Activated CD8-positive, alpha-beta memory T cell treated with anti-CD3 and anti-CD28 coated beads for 48 hours (primary cell): ENCODE data around the gene GEN1.

ENCODE experiments used
- DNase-seq, 3 experiments: peaks; one replicate each; pipeline ENCODE4 v3.0.0-alpha.2; 2020; ENCODE audit warnings: low read depth in 2 of 3, low spot score in 2 of 3

Gene GEN1

DNA sequence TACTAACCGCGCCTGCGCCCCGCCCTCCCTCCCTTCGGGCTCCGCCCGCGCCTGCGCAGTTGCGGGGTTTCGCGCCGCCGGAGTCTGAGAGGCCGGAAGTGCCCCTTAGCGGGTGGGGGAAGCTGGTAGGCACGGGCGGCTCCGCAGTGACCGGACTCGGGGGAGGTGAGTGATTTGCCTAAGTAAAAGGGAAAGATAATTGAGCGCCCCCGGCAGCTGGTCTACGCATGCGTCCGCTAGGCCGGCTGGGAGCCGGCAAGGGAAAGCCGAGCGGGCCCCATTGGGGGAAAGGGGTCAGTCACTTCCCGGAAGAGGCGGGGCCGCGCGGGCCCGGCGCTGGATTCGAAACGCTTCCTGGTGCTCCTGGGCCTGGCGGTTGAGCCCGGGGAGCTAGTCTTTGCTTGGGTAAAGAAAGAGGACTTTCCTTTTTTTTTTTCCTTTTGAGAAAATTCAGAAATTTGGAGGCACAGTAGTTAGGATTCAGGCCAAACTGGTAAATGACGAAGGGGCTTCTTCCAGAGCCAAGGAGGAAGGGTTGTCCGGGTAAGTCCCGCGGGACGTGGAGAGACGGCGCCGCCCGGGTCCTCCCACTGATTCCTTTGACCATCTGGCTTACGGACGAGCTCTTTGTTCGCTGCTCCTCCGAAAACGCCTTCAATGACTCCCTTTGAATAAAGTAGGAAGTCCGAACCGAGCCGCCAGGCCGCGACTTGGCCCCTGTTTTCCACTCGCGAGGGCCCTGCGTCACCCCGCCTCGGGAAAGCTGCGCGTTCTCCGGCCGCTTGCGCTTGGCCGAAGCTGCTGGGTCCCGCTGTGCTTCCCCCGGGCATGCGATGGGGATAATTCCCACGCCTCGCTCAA is at the start of gene GEN1, which contains the start of gene SMC6:
TSS of gene GEN1 (plus strand) at position 336 of the 861 bp plus-strand sequence. CDS start 5,806 bp downstream, outside the sequence.
TSS of gene SMC6 (minus strand) at position 8 of the 861 bp plus-strand sequence. CDS start 7,864 bp downstream, outside the sequence.
- DNase-seq: peak; percentile 79 to 87 (median 86)

GRCh38 chr2:17706845-17707244 is 47.1 kb upstream of the GEN1 start:
- no peak for DNase-seq

DNA sequence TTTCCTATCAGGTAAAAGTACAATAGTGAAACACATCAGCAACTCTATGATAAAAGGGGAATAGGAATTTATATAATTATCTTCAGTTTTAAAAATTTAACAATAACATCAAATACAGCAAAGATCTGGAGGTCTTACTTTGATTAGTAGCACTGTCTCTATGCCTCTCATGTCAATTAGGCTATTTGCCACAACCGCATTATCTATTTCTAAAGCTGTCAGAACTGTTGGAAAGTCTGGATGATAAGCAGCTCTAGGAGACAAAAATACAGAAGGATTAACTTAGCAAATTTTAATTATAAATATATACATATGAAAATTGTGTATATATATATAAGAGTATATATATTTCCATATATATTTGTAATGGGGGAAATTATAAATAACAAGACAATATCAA is 45.4 kb upstream of the GEN1 start:
- no peak for DNase-seq

GRCh38 chr2:17709897-17710296 is 44.0 kb upstream of the GEN1 start:
- no peak for DNase-seq

DNA sequence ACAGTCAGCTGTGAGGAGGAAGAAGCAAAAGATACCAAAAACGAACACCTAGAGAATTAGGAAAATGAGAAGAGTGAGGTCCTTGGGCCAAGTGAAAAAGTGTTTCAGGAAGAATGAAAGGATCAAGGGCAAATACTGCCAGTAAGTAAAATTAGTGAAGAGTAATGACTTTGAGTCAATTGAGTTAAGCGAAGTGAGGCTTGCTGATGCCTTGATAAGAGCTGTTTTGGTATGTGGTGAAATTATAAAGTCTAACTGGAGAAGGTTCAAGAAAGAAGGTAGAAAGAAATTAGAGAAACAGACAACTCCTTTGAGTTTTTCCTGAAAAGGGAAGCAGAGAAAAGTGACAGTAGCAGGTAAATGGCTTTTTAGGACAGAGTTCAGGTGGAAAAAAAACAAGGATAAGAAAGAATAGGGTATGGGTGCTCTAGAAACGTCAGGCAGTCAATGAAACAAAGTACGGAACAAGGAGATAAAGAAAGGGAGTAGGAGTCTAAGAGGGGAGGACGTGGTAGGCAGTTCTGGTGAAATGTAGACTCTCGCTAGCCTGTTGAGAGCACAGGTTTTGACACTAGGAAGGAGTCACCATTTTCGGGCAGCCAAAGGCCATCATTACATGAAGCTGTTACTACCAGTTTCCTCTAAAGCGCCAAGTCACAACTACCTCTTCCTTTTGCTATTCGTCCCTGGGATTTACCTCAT is 43.2 kb upstream of the GEN1 start:
- DNase-seq: no peak

- DNase-seq: no peak
Observed at GRCh38 chr2:17713291-17713690, 40.6 kb upstream of the GEN1 start.

GRCh38 chr2:17717666-17718065 is 36.3 kb upstream of the GEN1 start:
- DNase-seq: no peak

GRCh38 chr2:17718689-17719088 is 35.2 kb upstream of the GEN1 start:
- no peak for DNase-seq

DNA sequence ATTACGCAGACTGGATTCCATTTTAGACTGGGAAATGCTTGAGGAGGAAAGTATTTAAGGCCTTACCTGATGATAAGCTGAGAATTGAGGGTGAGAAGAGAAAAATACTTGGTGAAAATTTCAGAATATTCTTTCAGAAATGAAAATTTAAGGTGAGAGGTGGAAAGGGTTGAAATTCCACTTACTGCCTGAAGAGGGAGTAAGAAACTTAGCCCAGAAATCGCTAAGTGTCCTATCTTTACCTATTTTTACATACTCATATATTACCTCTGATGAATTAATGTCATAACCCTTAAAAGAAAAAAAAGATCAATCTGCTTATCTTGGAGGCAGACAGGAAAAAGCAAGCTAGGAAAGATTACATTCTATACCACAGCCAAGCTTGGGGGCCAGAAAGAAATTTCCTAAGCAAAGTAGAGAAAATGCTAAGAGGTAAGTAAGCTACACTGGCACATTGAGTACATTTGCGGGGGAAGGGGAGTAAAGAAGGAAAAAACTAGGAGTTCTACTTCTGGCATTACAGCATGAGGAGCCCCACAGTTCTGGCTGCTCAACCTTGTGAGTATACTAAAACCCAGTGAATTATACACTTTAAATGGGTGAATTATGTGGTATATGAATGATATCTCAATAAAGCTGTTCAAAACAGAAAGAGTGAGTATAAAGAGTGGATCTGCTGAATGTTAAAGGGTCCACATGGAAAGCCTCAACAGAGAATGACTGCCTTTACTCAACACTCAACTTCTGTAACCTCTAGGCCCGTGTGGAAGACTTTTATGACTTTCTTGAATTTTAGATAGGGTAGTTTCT is 34.2 kb upstream of the GEN1 start:
- no peak for DNase-seq

DNA sequence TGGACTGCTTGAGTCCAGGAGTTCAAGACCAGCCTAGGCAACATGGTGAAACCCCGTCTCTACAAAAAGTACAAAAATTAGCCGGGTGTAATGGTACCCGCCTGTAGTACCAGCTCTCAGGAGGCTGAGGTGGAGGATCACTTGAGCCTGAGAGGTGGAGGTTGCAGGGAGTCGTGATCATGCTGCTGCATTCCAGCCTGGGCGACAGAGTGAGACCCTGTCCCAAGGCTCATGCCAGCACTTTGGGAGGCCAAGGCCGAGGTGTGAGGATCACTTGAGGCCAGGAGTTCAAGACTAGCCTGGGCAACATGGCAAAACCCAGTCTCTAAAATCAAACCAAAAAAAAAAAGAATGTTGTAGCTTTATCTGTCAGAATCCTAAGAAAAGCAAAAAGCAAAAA is 25.7 kb upstream of the GEN1 start:
- no peak for DNase-seq

DNA sequence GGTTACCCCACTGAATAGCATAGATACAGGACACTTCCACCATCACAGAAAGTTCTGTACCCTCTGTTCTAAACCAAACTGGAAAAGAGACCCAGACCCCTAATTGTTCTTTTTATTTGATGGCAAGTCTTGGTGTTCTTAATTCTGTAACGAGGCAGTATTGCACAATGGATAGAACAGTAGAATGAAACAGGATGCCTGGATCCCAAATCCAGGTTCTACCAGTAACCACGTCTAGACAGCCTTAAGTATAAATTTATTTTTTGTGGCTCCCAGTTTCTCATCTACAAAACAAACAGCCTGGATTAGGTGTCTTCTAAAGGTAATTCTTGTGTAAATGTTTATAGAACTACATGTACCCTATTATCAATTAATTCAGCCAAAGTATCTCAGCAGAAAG is 24.1 kb upstream of the GEN1 start:
- no peak for DNase-seq

- no peak for DNase-seq
Observed at GRCh38 chr2:17733599-17733998, 20.3 kb upstream of the GEN1 start.

- no peak for DNase-seq
Observed at GRCh38 chr2:17735864-17736263, 18.1 kb upstream of the GEN1 start.

DNA sequence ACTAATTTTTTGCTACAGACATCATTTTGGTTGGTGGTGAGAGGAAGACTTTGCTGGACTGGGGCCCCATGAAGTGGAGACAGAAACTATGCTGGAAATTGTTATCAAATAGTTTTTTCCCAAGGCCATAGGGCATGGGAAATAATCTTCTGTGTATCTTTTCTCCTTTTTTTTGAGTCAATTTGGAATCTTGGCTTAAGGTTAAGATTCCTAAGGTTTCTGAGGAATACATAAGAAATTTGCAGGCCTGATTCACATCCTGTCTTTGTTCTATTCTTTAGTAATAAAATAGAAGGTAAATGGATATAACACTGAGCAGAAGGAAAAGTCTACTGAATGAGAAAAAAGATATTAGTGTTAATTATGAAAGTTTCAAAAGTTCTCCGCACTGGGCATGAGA is 16.9 kb upstream of the GEN1 start:
- DNase-seq: no peak

GRCh38 chr2:17740203-17740602 is 13.7 kb upstream of the GEN1 start:
- DNase-seq: no peak

- DNase-seq: no peak
Observed at GRCh38 chr2:17747684-17748452, 6.1 kb upstream of the GEN1 start.

GRCh38 chr2:17748745-17749144 is 5.2 kb upstream of the GEN1 start:
- no peak for DNase-seq

DNA sequence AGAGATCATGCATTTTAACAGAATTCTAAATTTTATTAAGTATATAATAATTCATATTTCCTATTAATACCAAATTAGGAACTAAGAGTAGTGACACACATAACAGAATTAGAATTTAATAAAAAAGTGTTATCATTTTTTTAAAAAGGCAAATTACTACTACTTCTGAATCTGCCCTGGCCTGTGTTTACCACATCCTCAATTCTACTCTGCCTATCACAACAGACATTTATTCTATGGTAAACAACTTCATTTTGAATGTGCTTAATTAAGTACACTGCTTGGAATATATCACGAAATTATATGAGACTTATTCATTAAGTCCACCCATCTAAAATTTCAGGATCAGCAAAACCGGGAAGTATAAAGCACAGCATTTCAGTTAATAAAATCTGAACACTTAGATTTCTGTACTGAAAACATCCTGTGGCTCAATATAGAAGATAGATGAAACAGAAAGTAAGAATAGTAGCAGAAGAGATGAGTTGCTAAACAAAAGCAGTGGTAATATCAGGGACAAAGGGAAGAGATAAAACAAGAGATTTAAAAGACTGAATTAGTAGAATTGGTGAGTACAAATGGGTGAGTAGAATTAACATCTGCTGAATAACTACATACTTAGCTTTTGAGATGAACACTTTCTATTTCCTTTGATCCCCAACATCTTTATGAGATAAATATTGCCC is 4.0 kb upstream of the GEN1 start:
- no peak for DNase-seq

DNA sequence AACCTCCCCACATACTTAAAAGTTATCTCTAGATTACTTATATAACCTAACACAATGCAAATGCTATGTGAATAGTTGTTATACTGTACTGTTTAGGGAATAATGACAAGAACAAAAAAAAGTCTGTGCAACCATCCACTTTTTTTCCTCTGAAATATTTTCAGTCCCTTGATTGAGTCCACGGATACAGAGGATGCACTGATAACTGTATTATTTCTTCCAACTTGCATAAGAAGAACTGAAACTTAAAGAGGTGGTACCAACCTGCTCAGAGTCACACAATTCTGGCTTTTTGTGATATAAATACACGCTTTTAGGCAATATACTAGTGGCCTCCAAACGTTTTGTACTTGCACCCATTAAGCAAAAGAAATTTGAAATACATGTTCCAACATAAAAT is 1.7 kb upstream of the GEN1 start:
- no peak for DNase-seq
